Neuronal stem cell (in vitro differentiated cells): ENCODE results near the gene PRPF19.

Experiments
- DNase-seq: peaks from one replicate; pipeline ENCODE4 v3.0.0-alpha.2; 2013; ENCODE audit warnings: low spot score
- H2AFZ ChIP-seq: one replicate; pipeline ENCODE4 v1.6.1; 2013; ENCODE audit warnings: mild to moderate bottlenecking, low read length, inconsistent platforms
- H2AK5ac ChIP-seq: 2 replicates; pipeline ENCODE4 v1.6.1; 2013; ENCODE audit warnings: low read depth, mild to moderate bottlenecking, inconsistent platforms, low read length, moderate library complexity, mixed read lengths
- H2BK120ac ChIP-seq: 2 replicates; pipeline ENCODE4 v1.6.1; 2013; ENCODE audit warnings: low read depth, mild to moderate bottlenecking, inconsistent platforms, low read length, moderate library complexity, mixed read lengths
- H2BK12ac ChIP-seq: one replicate; pipeline ENCODE4 v1.6.1; 2013; ENCODE audit warnings: low read length, inconsistent platforms
- H2BK15ac ChIP-seq: 2 replicates; pipeline ENCODE4 v1.6.1; 2013; ENCODE audit warnings: mild to moderate bottlenecking, low read length, inconsistent platforms, mixed read lengths
- H2BK5ac ChIP-seq: one replicate; pipeline ENCODE4 v1.6.1; 2013; ENCODE audit warnings: inconsistent platforms, mild to moderate bottlenecking, low read length, moderate library complexity
- H3K14ac ChIP-seq: one replicate; pipeline ENCODE4 v1.6.1; 2013; ENCODE audit warnings: low read length, inconsistent platforms
- H3K18ac ChIP-seq: 2 replicates; pipeline ENCODE4 v1.6.1; 2013; ENCODE audit warnings: low read length, inconsistent platforms
- H3K23ac ChIP-seq: 2 replicates; pipeline ENCODE4 v1.6.1; 2013; ENCODE audit warnings: low read depth, mild to moderate bottlenecking, mixed read lengths, low read length, inconsistent platforms; ENCODE audit not compliant: poor library complexity
- H3K27ac ChIP-seq: replicated peaks from 3 replicates; pipeline ENCODE4 v1.5.1; 2013; ENCODE audit warnings: low read length, inconsistent platforms
- H3K27me3 ChIP-seq, 3 experiments: 2 replicates each; pipeline ENCODE4 v1.6.1; 2013; ENCODE audit warnings: low read length in 3 of 3, mild to moderate bottlenecking in 2 of 3, inconsistent platforms in 1 of 3, low read depth in 1 of 3, mixed read lengths in 1 of 3, moderate library complexity in 1 of 3; ENCODE audit not compliant: control insufficient read depth in 3 of 3, insufficient read depth in 3 of 3
- H3K36me3 ChIP-seq, 2 donors: replicated peaks in 1 of 2; 2 replicates each; pipeline ENCODE4 v1.6.1; 2013; ENCODE audit warnings: low read length in 2 of 2; ENCODE audit not compliant: control insufficient read depth in 2 of 2, insufficient read depth in 2 of 2
- H3K4ac ChIP-seq: 2 replicates; pipeline ENCODE4 v1.6.1; 2013; ENCODE audit warnings: inconsistent platforms, mild to moderate bottlenecking, low read length, moderate library complexity
- H3K4me1 ChIP-seq, 2 donors: 1 replicate in 1 of 2; 2 replicates in 1 of 2; pipeline ENCODE4 v1.6.1; 2013; ENCODE audit warnings: low read length in 2 of 2, low read depth in 1 of 2; ENCODE audit not compliant: control insufficient read depth in 2 of 2, insufficient read depth in 1 of 2
- H3K4me2 ChIP-seq: one replicate; pipeline ENCODE4 v1.6.1; 2013; ENCODE audit warnings: mild to moderate bottlenecking, low read length, inconsistent platforms; ENCODE audit not compliant: insufficient read depth, poor library complexity, severe bottlenecking
- H3K4me3 ChIP-seq, 2 donors: 2 replicates each; pipeline ENCODE4 v1.5.1; 2013; ENCODE audit warnings: low read length in 2 of 2, mild to moderate bottlenecking in 2 of 2, inconsistent platforms in 1 of 2, moderate library complexity in 1 of 2
- H3K79me1 ChIP-seq: one replicate; pipeline ENCODE4 v1.6.1; 2013; ENCODE audit warnings: low read depth, mild to moderate bottlenecking, inconsistent platforms, low read length, moderate library complexity
- H3K9ac ChIP-seq: one replicate; pipeline ENCODE4 v1.6.1; 2013; ENCODE audit warnings: mild to moderate bottlenecking, low read depth, low read length, inconsistent platforms; ENCODE audit not compliant: poor library complexity
- H3K9me3 ChIP-seq, 2 donors: replicated peaks in 1 of 2; 2 replicates each; pipeline versions ENCODE3 to v1.6.1; 2013; ENCODE audit warnings: low read length in 2 of 2, mild to moderate bottlenecking in 2 of 2, inconsistent platforms in 1 of 2, low read depth in 1 of 2, mixed read lengths in 1 of 2, moderate library complexity in 1 of 2; ENCODE audit not compliant: control insufficient read depth in 2 of 2, insufficient read depth in 1 of 2
- H4K8ac ChIP-seq: one replicate; pipeline ENCODE4 v1.6.1; 2013; ENCODE audit warnings: low read depth, mild to moderate bottlenecking, inconsistent platforms, low read length, moderate library complexity
- H4K91ac ChIP-seq: one replicate; pipeline ENCODE4 v1.6.1; 2013; ENCODE audit warnings: low read length, low read depth, mild to moderate bottlenecking, inconsistent platforms; ENCODE audit not compliant: poor library complexity
- WGBS, 2 donors: extraction: QIAGEN DNeasy Blood & Tissue Kit; methylation state at CpG; one replicate each; pipeline ENCODE4 v1.1.7; 2013; ENCODE audit warnings: missing lambda C conversion rate in 2 of 2, mixed read lengths in 1 of 2; ENCODE audit not compliant: insufficient read length in 2 of 2, insufficient replicate concordance in 1 of 2; ENCODE audit errors: extremely low coverage in 2 of 2; 5-methylcytosine and 5-hydroxymethylcytosine counted together

PRPF19 gene

DNA sequence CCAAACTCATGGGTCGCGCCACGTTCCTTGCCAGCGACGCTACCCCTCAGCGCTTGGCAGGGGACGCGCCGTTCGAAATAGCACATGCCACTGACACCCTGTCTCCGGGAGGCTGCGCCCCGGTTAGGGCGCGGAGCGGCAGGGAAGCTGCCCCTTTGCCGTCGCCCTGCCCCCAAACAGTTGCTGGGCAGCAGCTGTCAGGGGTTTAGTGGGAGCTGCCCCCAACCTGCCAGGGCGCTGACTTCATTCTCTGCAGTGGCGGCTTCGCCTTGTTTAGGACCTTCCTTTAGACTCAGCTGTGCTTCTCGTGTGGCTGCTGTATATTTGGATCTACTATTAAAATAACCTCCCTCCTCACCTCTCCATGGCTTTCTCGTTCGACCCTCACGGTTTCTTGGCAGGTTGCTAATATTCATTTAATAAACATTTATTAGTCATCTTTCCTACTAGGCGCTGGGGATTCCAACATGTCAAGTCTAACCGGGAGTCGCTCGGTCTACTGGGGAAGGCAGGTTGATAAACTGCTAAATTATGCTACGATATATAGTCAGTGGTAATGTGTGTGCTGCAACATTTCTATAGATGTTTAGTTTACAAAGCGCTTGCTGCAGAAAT is 8.4 kb upstream of the PRPF19 start:
- no peak overlapping the region for H2BK120ac ChIP-seq
- no peak overlapping the region for H4K8ac ChIP-seq
- H3K36me3 ChIP-seq: peaks cover 4 to 39% of the 10 kb centered on the region in 2 donors
- peak overlapping the region; percentile 87 for H3K9ac ChIP-seq
- H3K4me1 ChIP-seq: peaks cover 21 to 22% of the 10 kb centered on the region in 2 donors
- peak overlapping the region; percentile 97 for H2AFZ ChIP-seq
- peak overlapping the region; percentile 67 for H3K14ac ChIP-seq
- no peak overlapping the region for H3K4ac ChIP-seq
- H4K91ac ChIP-seq: no peak overlapping the region
- peak overlapping the region; percentile 54 for H2AK5ac ChIP-seq
- H3K4me3 ChIP-seq: peak overlapping the region; percentile 82 to 88
- peak overlapping the region; percentile 91 for H3K4me2 ChIP-seq
- H2BK12ac ChIP-seq: peak overlapping the region; percentile 79
- no peak overlapping the region for H2BK15ac ChIP-seq
- peak overlapping the region; percentile 99 for H3K27ac ChIP-seq
- H3K9me3 ChIP-seq: no peaks in the 10 kb centered on the region
- no peak for DNase-seq
- peak overlapping the region; percentile 79 for H2BK5ac ChIP-seq
- no CpG with 5 or more reads among the region's 31 CpGs for WGBS, 2 donors
- peaks cover 9% of the 10 kb centered on the region for H3K79me1 ChIP-seq
- H3K18ac ChIP-seq: peak overlapping the region; percentile 87
- H3K27me3 ChIP-seq: no peaks in the 10 kb centered on the region
- peak overlapping the region; percentile 66 for H3K23ac ChIP-seq

DNA sequence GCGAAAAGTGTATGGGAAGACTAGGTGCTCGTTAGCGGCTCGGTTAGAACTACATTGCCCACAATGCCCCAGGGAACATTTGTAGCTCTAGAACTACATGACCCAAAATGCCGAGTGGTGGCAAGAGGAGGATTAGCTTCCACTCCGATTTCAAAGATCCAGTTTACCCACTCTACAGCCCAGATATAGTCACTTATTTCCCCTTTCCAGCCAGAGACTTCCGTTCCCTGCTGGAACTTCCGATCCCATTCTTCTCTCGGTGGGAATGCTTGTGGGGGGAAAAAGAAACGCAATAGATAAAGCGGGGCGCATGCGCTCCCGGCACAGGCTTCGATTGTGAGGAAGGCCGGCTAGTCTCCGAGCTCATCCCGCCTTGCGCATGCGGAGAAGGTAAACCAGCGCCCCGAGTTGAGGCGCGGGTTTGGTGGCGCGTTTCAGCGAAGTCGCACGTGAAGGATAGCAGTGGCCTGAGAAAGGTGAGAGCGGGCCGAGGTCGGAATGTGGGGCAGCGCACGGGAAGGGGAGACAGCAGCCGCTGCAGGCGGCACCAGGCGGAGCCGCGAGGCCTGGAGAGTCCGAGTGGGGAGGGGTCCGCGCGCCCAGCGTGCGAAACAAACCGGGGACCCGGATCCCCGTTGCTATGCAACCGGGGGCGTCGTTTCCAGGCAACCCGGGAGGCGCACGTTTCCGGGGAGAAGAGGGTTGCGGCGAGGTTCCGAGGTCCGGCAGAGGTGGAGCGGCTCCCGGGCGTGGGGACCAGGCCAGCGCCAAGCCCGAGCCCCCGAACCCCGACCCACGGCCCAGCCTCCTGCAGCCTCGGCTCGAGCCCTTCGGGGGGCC is 7.6 kb upstream of the PRPF19 start, which contains the start of gene TMEM109:
Gene TMEM109 (plus strand): TSS at position 366 of the 840 bp plus-strand sequence. CDS start 5,536 bp downstream, outside the sequence.
- H3K14ac ChIP-seq: peak within 1 kb of the TSS; percentile 67
- H3K4ac ChIP-seq: no peak within 1 kb of the TSS
- H2AK5ac ChIP-seq: peak within 1 kb of the TSS; percentile 54
- peak within 1 kb of the TSS; percentile 97 for H2AFZ ChIP-seq
- peaks cover 9% of the 10 kb centered on the region for H3K79me1 ChIP-seq
- H3K9ac ChIP-seq: peak within 1 kb of the TSS; percentile 87
- no peaks in the 10 kb centered on the region for H3K27me3 ChIP-seq
- no peaks in the 10 kb centered on the region for H3K9me3 ChIP-seq
- DNase-seq: peak; percentile 93
- H3K4me3 ChIP-seq: peak within 1 kb of the TSS; percentile 82 to 88
- H2BK12ac ChIP-seq: peak within 1 kb of the TSS; percentile 79
- H2BK15ac ChIP-seq: peak within 1 kb of the TSS; percentile 52
- H2BK120ac ChIP-seq: no peak within 1 kb of the TSS
- H3K23ac ChIP-seq: peak within 1 kb of the TSS; percentile 66
- H3K27ac ChIP-seq: peak within 1 kb of the TSS; percentile 99
- peak within 1 kb of the TSS; percentile 33 for H4K8ac ChIP-seq
- peak within 1 kb of the TSS; percentile 1 for H4K91ac ChIP-seq
- no CpG with 5 or more reads among the region's 70 CpGs for WGBS, 2 donors
- H3K36me3 ChIP-seq: peaks cover 0 to 31% of the 10 kb centered on the region in 2 donors
- H3K4me2 ChIP-seq: peak within 1 kb of the TSS; percentile 91
- H3K4me1 ChIP-seq: peaks cover 21 to 22% of the 10 kb centered on the region in 2 donors
- H3K18ac ChIP-seq: peak within 1 kb of the TSS; percentile 97
- H2BK5ac ChIP-seq: peak within 1 kb of the TSS; percentile 79

DNA sequence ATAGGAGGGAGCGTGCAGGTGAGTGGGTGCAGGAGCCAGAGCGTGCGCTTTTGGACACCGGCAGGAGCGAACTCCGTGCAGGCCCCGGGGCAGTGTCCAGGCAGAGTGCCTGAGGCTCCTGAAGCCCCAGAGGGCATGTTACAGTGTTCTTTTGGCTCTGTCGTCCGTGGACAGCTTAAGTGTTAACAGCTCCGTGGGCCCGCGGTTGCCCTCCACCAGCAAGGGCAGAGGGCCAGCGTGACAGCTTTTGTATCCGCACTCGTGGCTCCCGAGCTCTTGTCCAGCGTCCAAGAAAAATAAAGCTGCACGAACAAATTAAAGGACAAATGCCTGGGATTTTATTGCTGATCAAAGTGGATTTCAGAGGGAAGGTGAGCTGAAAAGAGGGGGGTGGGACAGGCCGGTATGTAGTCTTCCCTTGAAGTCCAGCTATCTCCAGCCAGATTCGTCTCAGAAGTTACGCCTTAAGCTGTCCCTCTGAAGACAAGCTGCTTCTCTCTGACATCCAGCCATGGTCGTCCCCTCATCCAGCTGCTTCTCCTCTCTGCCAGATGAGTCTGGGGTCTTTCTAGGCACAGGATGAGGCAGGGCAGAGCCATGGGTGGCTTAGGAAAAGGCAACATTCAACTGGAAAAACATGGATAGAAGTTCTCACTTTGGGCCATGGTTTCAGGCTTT is 6.6 kb upstream of the PRPF19 start:
- DNase-seq: no peak
- no peak overlapping the region for H3K4ac ChIP-seq
- H2AFZ ChIP-seq: peak overlapping the region; percentile 97
- H3K9ac ChIP-seq: no peak overlapping the region
- WGBS, 2 donors: no CpG with 5 or more reads among the region's 22 CpGs
- no peak overlapping the region for H3K14ac ChIP-seq
- peaks cover 7% of the 10 kb centered on the region for H3K79me1 ChIP-seq
- H2BK15ac ChIP-seq: no peak overlapping the region
- H3K23ac ChIP-seq: no peak overlapping the region
- H4K8ac ChIP-seq: peak overlapping the region; percentile 24
- H3K9me3 ChIP-seq: no peaks in the 10 kb centered on the region
- peak overlapping the region; percentile 38 for H2AK5ac ChIP-seq
- H3K4me3 ChIP-seq: peak overlapping the region in 1 of 2 donors; percentile 82
- H4K91ac ChIP-seq: peak overlapping the region; percentile 1
- no peak overlapping the region for H2BK5ac ChIP-seq
- peaks cover 0 to 2% (median 0%) of the 10 kb centered on the region in 3 experiments for H3K27me3 ChIP-seq
- H3K18ac ChIP-seq: peak overlapping the region; percentile 11
- H3K27ac ChIP-seq: peak overlapping the region; percentile 99
- H3K36me3 ChIP-seq: peaks cover 0 to 21% of the 10 kb centered on the region in 2 donors
- H3K4me2 ChIP-seq: peak overlapping the region; percentile 19
- peak overlapping the region; percentile 0 for H2BK12ac ChIP-seq
- peaks cover 21 to 22% of the 10 kb centered on the region in 2 donors for H3K4me1 ChIP-seq
- no peak overlapping the region for H2BK120ac ChIP-seq
